A549 treated with RU486 at 1 μM for 4 hours (cell line): ENCODE results near the gene RPS18. TPM values are rescaled to one million over a fixed set of nuclear protein-coding genes. Genes with fewer than 3 reads are reported as not detected.

ENCODE experiments used
- total RNA-seq: library from RNA; stranded (reverse); fragments of 200-300 nt; extraction: Qiagen RNA extraction; gene quantifications from 5 replicates; pipeline ENCODE4 v1.2.3, GENCODE V29; 2022; ENCODE audit warnings: low read depth

RPS18 gene
- total RNA-seq: 2,467 to 2,823 TPM (median 2,760 TPM) in 5 replicates

DNA sequence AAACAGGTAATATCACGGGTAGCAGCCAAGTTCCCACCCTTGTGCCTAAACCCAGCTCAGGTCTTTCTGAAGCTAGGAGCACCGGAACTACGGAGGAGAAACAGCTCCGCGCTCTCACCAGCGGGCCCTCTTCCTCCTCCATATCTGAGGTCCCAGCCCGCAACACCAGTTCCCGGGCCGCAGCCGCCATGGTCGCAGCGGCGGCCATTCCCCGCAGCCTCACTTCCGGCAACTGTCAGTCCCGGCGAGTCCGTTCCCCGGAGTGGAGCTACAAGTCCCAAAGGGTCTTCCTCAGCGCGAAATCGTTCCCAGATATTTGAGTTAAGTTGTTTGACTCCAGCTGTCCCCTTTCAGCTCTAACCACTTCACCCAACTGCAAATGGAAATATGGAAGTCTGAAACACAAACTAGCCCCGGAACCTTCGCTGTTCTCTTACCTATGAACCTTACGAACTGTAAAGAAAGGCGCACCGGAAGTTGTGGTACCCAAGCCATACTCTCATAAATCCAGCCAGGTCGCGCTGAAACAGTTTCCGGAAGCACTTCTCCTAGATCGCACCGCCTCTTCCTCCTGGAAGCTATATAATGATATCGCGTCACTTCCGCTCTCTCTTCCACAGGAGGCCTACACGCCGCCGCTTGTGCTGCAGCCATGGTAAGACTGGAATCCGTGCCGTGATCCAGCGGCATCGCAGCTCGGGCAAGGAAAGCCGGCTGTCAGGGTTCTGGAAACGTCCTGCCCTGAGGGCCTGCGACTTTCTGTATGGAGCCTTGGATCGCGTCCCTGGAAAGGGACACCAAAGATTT lies at the start of gene RPS18, which contains the start of gene VPS52:
Gene RPS18, plus strand, starts transcription at position 608 of the 807 bp plus-strand sequence. Its CDS starts 45 bp downstream, at position 653.
Gene VPS52, minus strand, starts transcription at position 409 of the 807 bp plus-strand sequence. Its CDS starts 201 bp downstream, at position 208.

DNA sequence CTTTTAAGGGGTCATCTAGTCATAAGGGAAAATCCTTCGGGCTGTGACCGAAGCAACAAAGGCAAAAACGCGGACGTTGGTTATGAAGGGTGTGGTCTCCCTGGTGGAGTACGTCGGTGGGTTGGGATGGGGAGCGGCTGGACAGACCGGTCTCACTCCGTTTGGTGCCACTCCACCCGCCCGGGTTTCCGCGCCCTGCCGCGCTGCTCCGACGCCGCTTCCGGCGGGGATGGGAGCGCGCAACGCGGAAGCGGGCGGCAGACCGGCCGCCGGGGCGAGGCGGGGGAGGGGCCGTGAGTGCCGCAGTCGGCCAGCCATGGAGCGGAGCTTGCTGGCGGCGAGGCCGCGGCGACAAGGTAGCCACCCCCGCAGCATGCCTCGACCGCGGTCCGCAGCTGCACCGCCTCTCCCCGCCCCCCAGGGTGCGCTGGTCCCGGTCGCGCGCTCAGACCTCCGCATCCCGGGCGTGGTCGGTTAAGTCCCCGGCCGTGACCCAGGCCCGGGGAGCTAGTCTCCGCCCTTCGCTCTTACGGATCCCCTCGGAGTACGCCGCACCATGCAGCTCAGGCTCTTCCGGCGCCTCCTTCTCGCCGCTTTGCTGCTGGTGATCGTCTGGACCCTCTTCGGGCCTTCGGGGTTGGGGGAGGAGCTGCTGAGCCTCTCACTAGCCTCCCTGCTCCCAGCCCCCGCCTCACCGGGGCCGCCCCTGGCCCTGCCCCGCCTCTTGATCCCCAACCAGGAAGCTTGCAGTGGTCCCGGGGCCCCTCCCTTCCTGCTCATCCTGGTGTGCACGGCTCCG lies 5.2 kb downstream of the RPS18 start, which contains the start of gene B3GALT4:
Gene B3GALT4, plus strand, starts transcription at position 260 of the 799 bp plus-strand sequence. Its CDS starts 297 bp downstream, at position 557.

DNA sequence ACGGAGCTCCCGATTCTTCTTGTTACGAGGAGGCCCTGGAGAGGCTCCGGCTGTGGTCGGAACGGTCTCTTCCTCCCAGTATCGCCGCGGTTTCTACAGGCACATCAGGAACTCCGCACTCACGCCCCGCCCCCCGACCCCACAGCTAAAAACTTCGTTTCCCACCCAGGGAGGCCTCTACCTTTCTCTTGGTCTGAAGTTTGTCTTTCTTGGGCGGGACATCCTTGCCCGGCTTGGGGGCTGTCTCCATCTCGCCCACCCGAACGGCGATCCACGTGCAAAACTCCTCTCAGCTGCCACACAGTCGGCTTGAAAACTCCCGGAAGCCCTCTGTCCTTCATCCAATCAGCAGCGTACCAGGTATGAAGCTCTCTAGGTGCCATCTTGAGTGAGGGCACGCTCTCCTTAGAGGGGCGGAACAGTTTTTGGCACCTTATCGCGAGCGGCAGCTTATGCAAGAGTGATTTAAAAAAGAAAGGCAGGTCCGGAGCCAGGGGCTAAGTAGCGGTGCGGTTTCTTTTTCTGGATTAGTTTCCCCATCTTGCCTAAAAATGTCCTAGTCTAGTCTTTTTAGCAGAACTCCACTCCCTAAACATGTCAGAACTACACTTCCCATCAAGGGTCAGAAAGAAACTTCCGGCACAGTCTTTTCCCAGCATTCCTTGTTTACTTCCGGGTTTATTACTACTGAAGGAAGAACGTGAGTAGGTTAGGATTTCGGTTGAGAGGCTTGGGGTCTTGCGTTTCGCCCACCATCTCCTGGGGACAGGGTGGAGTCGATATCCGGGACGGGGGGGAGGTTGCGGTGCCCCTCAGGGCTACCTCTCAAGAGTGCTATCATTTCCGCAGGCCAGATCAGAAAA lies 17.3 kb downstream of the RPS18 start, which contains the start of the genes PFDN6 and WDR46:
Gene PFDN6, plus strand, starts transcription at position 681 of the 863 bp plus-strand sequence. CDS start 256 bp downstream, outside the sequence.
Gene WDR46, minus strand, starts transcription at position 319 of the 863 bp plus-strand sequence. Its CDS starts 69 bp downstream, at position 250.

DNA sequence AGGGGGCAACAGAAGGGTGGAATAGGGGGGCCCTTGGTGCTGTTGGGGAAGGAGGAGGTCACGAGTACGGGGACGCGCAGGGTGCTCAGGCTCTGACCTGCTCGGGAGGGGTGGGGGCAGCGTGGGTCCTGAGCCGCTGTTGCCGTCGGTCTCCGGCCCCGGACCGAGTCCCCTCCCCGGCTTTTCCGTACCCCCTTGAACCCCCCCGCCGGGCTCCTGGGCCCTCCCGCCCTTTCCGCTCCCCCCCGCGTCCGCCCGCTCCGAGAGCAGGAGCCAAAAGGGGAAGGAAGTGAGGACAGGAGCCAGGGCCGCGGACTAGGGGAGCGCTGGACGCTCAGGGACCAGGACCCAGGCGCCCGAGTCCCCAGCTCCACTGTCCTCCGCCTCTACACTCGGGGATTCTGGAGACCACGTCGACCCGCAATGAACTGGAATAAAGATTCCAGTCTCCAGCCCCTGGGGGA lies 26.9 kb downstream of the RPS18 start, which contains the start of gene RGL2:
Gene RGL2, minus strand, starts transcription at position 170 of the 464 bp plus-strand sequence. CDS start 332 bp downstream, outside the sequence.

DNA sequence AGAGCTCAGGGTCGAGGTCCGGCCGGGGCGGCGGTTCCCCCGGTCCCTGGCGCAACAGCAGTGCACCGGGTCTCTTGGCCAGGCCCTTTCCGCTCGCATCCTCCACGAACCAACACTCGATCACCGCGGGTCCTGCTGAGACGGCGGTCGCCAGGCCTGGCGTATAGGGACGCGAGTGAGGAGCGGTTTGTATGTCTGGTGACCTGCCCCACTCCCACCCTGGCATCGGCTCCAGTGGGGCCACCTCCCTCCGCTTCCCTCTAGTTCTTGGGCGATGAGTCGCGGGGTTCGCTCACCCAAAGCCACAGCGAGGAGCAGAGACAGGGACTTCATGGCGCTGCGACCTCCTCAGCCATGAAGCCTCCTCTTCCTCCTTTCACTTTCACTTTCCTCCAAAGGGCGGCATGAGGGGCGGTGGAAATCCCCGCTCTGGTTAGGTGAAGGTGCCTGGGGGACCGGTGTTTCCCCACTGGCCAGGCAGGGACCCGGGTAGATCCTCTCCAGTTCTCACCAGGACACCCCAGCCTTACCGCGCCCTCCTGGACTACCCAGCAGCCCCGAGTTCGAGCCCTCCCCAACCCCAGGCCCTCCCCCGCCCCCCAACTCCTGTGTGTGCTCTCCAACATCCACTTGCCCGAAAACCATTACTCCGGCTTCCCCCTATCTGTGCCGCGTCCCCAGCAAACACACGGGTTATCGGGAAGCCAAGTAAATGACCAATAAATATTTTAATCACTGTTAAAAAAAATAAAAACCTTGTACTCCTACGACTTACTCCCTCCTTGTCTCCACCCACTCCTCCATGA lies 42.0 kb downstream of the RPS18 start, which contains the start of gene TAPBP:
Gene TAPBP, minus strand, starts transcription at position 370 of the 806 bp plus-strand sequence. Its CDS starts 37 bp downstream, at position 333.

DNA sequence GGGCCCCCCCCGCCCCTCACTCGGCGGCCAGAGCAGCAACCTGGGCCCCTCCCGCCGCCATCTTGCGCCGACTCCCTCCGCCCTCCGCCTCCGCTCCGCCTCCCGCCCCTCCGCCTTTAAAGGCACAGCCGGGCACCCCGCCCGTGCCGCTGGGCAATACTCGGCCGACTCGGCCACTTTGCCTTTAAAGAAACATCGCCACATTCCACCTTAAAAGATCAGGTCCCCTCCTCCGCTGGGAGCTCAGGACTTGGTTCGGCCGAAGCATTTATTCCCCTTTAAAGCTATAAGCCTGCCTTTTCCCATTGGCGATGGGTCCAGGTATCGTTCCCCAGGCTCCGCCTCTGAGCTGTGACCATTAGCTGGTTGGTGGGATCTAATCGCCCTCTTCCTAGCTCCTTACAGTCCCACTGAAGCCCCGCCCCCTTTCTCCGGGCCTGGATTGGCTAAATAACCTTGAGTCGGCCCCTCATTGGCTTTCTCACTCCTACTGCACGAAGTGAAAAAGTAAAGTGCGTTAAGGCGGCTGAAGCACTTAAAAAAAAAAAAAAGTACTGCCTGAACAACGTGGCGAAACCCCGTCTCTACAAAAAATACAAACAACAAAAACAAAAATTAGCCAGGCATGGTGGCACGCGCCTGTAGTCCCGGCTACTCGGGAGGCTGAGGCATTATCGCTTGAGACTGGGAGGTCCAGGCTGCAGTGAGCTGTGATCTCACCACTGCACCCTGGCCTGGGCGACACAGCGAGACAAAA lies 46.0 kb downstream of the RPS18 start, which contains the start of gene ZBTB22:
Gene ZBTB22, minus strand, starts transcription at position 76 of the 757 bp plus-strand sequence. CDS start 828 bp downstream, outside the sequence.

Other genes starting within 250 kb of the RPS18 start
- gene HLA-DPA1, start 198.4 kb upstream of the RPS18 start, total RNA-seq: 0.33 TPM in 1 of 5 replicates, not detected in the others
- gene HLA-DPB1, start 196.1 kb upstream of the RPS18 start, total RNA-seq: not detected in 5 replicates
- gene COL11A2, start 79.6 kb upstream of the RPS18 start, total RNA-seq: 0.37 to 1.3 TPM (median 0.90 TPM) in 5 replicates
- 15.5 to 21.7 TPM (median 20.6 TPM) in 5 replicates for gene RXRB, start 71.4 kb upstream of the RPS18 start, total RNA-seq
- 111 to 121 TPM (median 118 TPM) in 5 replicates for gene SLC39A7, start 71.2 kb upstream of the RPS18 start, total RNA-seq
- gene HSD17B8, start 67.4 kb upstream of the RPS18 start, total RNA-seq: 11.0 to 16.7 TPM (median 15.5 TPM) in 5 replicates
- 19.8 to 28.2 TPM (median 25.6 TPM) in 5 replicates for gene RING1, start 63.6 kb upstream of the RPS18 start, total RNA-seq
- gene VPS52, start 199 bp upstream of the RPS18 start, total RNA-seq: 15.8 to 18.0 TPM (median 16.9 TPM) in 5 replicates
- 0.30 to 0.75 TPM (median 0.53 TPM) in 5 replicates for gene B3GALT4, start 5.0 kb downstream of the RPS18 start, total RNA-seq
- gene WDR46, start 17.2 kb downstream of the RPS18 start, total RNA-seq: 53.2 to 66.0 TPM (median 58.6 TPM) in 5 replicates
- 102 to 132 TPM (median 118 TPM) in 5 replicates for gene PFDN6, start 17.5 kb downstream of the RPS18 start, total RNA-seq
- gene RGL2, start 26.9 kb downstream of the RPS18 start, total RNA-seq: 11.0 to 13.8 TPM (median 13.4 TPM) in 5 replicates
- gene TAPBP, start 42.0 kb downstream of the RPS18 start, total RNA-seq: 35.9 to 44.9 TPM (median 39.4 TPM) in 5 replicates
- gene ZBTB22, start 45.7 kb downstream of the RPS18 start, total RNA-seq: 2.8 to 4.1 TPM (median 3.2 TPM) in 5 replicates
- gene DAXX, start 50.9 kb downstream of the RPS18 start, total RNA-seq: 39.9 to 42.5 TPM (median 41.0 TPM) in 5 replicates
- 38.6 to 46.1 TPM (median 44.5 TPM) in 5 replicates for gene KIFC1, start 119.7 kb downstream of the RPS18 start, total RNA-seq
- 12.7 to 17.4 TPM (median 16.2 TPM) in 5 replicates for gene PHF1, start 138.9 kb downstream of the RPS18 start, total RNA-seq
- gene CUTA, start 146.0 kb downstream of the RPS18 start, total RNA-seq: 161 to 229 TPM (median 209 TPM) in 5 replicates
- 3.5 to 7.9 TPM (median 4.8 TPM) in 5 replicates for gene SYNGAP1, start 148.0 kb downstream of the RPS18 start, total RNA-seq
- 10.3 to 12.6 TPM (median 12.2 TPM) in 5 replicates for gene ZBTB9, start 182.5 kb downstream of the RPS18 start, total RNA-seq